ENCODE results near the gene HERPUD1. TPM values are rescaled to one million over a fixed set of nuclear protein-coding genes. Genes with fewer than 3 reads are reported as not detected.

HERPUD1 gene
- total and polyA plus RNA-seq, 9 of the 15 experiments (the other 6 are each of a cell fraction or from before 2014, with no cell fraction given) = 14.2 to 60.7 (median 37.4) TPM

DNA sequence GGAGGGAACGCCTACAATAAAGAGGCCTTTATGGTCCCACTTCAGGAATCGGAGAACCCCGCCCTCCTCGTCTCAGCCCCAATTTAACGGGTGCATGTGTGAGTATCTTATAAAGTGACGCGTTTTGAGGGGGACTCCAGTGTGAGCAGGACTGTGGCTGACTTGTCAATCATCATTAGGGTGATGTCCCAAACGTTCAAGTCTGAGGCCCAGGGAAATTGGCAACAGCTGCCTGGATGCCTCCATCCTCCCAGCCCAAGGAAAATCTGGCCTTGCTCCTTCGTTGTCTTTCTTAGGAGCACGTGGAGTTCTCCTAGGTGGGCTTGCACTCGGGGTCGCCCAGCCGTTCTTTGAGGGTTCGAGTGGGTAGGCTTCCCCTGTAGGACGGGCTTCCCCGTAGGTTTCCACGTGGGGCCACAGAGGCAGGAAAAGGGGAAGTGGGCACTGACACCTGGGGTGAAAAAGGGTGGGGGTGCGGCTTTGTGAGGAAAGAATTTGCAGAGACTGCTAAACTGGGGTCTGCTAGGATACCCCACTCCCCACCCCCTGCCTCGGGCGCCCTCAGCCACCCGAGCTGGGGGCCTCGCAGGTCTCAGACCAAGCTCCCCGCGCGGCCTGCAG lies 561 bp upstream of the HERPUD1 start (continued):
- TF ChIP-seq CREB3 (tag; conservative IDR thresholded peaks at IDR 0.05; ENCODE audit: low read depth) (peak; percentile 86), NR4A1 (CRISPR knock-in tag; IDR thresholded peaks at IDR 0.05) (no peak), NR4A1 (tag; IDR thresholded peaks at IDR 0.05) (peak; percentile 92), NBN (IDR thresholded peaks at IDR 0.05; ENCODE audit: low read depth) (peak; percentile 21; the same call in 1 of the 2 replicates), MECOM (CRISPR knock-in tag; IDR thresholded peaks at IDR 0.05) (peak; percentile 78; the same call in 1 of the 2 replicates), KDM4B (IDR thresholded peaks at IDR 0.05; ENCODE audit: borderline replicate concordance in 2 of 2, low read depth in 1 of 2) (0 out of 4 replicates have a peak, but pooled peaks of 1 of the 2 experiments have one; percentile 5), CTBP1 (IDR thresholded peaks at IDR 0.05; ENCODE audit: borderline replicate concordance) (no peak), TCFL5 (CRISPR knock-in tag; conservative IDR thresholded peaks at IDR 0.05) (no peak), PHB (CRISPR knock-in tag; IDR thresholded peaks at IDR 0.05) (0 out of 2 replicates have a peak, but pooled peaks have one; percentile 12), PYGO2 (tag; IDR thresholded peaks at IDR 0.05) (no peak)
- TF ChIP-seq, protein P1, sequence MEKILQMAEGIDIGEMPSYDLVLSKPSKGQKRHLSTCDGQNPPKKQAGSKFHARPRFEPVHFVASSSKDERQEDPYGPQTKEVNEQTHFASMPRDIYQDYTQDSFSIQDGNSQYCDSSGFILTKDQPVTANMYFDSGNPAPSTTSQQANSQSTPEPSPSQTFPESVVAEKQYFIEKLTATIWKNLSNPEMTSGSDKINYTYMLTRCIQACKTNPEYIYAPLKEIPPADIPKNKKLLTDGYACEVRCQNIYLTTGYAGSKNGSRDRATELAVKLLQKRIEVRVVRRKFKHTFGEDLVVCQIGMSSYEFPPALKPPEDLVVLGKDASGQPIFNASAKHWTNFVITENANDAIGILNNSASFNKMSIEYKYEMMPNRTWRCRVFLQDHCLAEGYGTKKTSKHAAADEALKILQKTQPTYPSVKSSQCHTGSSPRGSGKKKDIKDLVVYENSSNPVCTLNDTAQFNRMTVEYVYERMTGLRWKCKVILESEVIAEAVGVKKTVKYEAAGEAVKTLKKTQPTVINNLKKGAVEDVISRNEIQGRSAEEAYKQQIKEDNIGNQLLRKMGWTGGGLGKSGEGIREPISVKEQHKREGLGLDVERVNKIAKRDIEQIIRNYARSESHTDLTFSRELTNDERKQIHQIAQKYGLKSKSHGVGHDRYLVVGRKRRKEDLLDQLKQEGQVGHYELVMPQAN (IDR thresholded peaks at IDR 0.05; ENCODE audit: borderline replicate concordance) = peak; percentile 51; the same call in 1 of the 2 replicates
